ENCODE results near the gene DRC7. TPM values are rescaled to one million over a fixed set of nuclear protein-coding genes. Genes with fewer than 3 reads are reported as not detected.

The DRC7 gene
- total and polyA plus RNA-seq, 8 donors: not detected

DNA sequence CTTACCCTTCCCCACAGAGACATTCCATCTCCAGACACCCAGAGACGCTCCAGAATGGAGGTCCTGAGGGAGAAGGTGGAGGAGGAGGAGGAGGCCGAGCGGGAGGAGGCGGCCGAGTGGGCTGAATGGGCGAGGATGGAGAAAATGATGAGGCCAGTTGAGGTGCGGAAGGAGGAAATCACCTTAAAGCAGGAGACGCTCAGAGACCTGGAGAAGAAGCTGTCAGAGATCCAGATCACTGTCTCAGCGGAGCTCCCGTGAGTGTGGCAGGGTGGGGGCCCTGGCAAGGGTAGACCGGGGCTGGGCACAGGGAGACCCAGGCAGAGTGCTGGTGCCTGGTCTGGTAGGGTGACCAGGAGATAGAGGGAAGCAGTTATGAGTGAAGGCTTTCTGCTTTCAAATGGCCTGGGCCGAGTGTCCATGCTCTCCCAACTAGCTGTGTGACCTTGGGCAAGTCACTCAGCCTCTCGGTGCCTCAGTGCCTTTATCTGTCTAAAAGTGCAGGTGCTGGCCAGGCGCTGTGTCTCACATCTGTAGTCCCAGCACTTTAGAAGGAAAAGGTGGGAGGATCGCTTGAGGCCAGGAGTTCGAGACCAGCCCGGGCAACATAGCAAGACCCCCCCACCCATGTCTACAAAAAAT is 3.4 kb downstream of the DRC7 start:
- H3K27ac ChIP-seq: no peak overlapping the region
- H3K36me3 ChIP-seq: no peaks in the 10 kb centered on the region
- TF ChIP-seq, protein P1, sequence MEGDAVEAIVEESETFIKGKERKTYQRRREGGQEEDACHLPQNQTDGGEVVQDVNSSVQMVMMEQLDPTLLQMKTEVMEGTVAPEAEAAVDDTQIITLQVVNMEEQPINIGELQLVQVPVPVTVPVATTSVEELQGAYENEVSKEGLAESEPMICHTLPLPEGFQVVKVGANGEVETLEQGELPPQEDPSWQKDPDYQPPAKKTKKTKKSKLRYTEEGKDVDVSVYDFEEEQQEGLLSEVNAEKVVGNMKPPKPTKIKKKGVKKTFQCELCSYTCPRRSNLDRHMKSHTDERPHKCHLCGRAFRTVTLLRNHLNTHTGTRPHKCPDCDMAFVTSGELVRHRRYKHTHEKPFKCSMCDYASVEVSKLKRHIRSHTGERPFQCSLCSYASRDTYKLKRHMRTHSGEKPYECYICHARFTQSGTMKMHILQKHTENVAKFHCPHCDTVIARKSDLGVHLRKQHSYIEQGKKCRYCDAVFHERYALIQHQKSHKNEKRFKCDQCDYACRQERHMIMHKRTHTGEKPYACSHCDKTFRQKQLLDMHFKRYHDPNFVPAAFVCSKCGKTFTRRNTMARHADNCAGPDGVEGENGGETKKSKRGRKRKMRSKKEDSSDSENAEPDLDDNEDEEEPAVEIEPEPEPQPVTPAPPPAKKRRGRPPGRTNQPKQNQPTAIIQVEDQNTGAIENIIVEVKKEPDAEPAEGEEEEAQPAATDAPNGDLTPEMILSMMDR (IDR thresholded peaks at IDR 0.05): no peak
- TF ChIP-seq POLR2AphosphoS5 (IDR thresholded peaks at IDR 0.05) (no peak), POLR2A (IDR thresholded peaks at IDR 0.05) (no peak), EP300 (IDR thresholded peaks at IDR 0.05) (no peak)
- no peaks in the 10 kb centered on the region for H3K9me3 ChIP-seq
- H3K4me1 ChIP-seq: peaks cover 8 to 19% (median 13%) of the 10 kb centered on the region in 4 donors
- H3K27me3 ChIP-seq: no peaks in the 10 kb centered on the region
- WGBS, 5 donors: 88 to 95% (median 92%) methylated on average over 15 to 17 of the region's 17 CpGs
- DNase-seq: no peak
- intact Hi-C loops (cut with DNase I; ENCODE audit: low total_unique reads): no loop called here
- H3K4me3 ChIP-seq: no peak overlapping the region

- H3K4me3 ChIP-seq: no peak overlapping the region
- 84 to 91% (median 87%) methylated on average over 9 to 16 of the region's 16 CpGs for WGBS, 5 donors
- DNase-seq: peak in 1 of 2 donors; percentile 13
- H3K9me3 ChIP-seq: no peaks in the 10 kb centered on the region
- intact Hi-C loops (cut with DNase I; ENCODE audit: low total_unique reads): no loop called here
- H3K27ac ChIP-seq: no peak overlapping the region
- H3K4me1 ChIP-seq: peaks cover 8 to 26% (median 15%) of the 10 kb centered on the region in 4 donors
- H3K36me3 ChIP-seq: no peaks in the 10 kb centered on the region
- no peaks in the 10 kb centered on the region for H3K27me3 ChIP-seq
- TF ChIP-seq EP300 (IDR thresholded peaks at IDR 0.05) (no peak), POLR2A (IDR thresholded peaks at IDR 0.05) (no peak), POLR2AphosphoS5 (IDR thresholded peaks at IDR 0.05) (no peak)
- TF ChIP-seq, protein P1 (IDR thresholded peaks at IDR 0.05): no peak
These were observed 4.3 kb downstream of the DRC7 start for GRCh38 chr16:57698812-57699405.

- intact Hi-C loops (cut with DNase I; ENCODE audit: low total_unique reads): no loop called here
- no peak for DNase-seq
- Histone ChIP-seq H3K4me3 (no peak overlapping the region), H3K9me3 (no peaks in the 10 kb centered on the region), H3K36me3 (no peaks in the 10 kb centered on the region), H3K27me3 (no peaks in the 10 kb centered on the region), H3K4me1 (peaks cover 8 to 29% (median 15%) of the 10 kb centered on the region in 4 donors), H3K27ac (no peak overlapping the region)
- TF ChIP-seq POLR2A (IDR thresholded peaks at IDR 0.05): no peak
- TF ChIP-seq, protein P1 (IDR thresholded peaks at IDR 0.05): no peak
- TF ChIP-seq POLR2AphosphoS5 (IDR thresholded peaks at IDR 0.05): no peak
- no peak for TF ChIP-seq EP300 (IDR thresholded peaks at IDR 0.05)
- 83 to 92% (median 89%) methylated on average over 2 to 3 of the region's 3 CpGs for WGBS, 5 donors
These were observed 4.9 kb downstream of the DRC7 start for GRCh38 chr16:57699481-57699880.

DNA sequence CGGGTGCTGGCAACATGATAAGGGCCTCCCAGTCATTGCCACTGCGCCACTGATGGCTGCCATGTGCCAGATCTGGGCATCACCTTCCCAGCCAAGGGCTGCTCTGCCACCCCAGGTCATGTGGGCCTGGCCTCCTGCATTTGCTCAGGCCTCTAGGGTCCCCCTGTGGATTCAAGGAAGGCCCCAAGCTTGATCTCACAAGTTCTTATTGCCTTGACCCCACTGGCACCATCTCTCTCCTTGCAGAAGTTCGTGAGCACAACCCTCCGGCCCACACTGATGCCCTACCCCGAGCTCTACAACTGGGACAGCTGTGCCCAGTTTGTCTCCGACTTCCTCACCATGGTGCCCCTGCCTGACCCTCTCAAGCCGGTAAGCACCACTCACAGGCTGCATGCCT is 5.3 kb downstream of the DRC7 start:
- no peaks in the 10 kb centered on the region for H3K27me3 ChIP-seq
- 85 to 96% (median 94%) methylated on average over 5 to 7 of the region's 7 CpGs for WGBS, 5 donors
- peaks cover 8 to 28% (median 15%) of the 10 kb centered on the region in 4 donors for H3K4me1 ChIP-seq
- no peaks in the 10 kb centered on the region for H3K36me3 ChIP-seq
- intact Hi-C loops (cut with DNase I; ENCODE audit: low total_unique reads): no loop called here
- H3K4me3 ChIP-seq: no peak overlapping the region
- H3K9me3 ChIP-seq: no peaks in the 10 kb centered on the region
- peak in 1 of 2 donors; percentile 17 for DNase-seq
- H3K27ac ChIP-seq: no peak overlapping the region
- TF ChIP-seq POLR2AphosphoS5 (IDR thresholded peaks at IDR 0.05) (no peak), EP300 (IDR thresholded peaks at IDR 0.05) (no peak), POLR2A (IDR thresholded peaks at IDR 0.05) (no peak)
- TF ChIP-seq, protein P1 (IDR thresholded peaks at IDR 0.05): no peak
